IPS-20b (cell line): ENCODE measurements around the gene CAMK1D.

Experiments used
- H3K27ac ChIP-seq: one replicate; pipeline ENCODE4 v1.5.1; 2013; ENCODE audit warnings: low read length
- H3K27me3 ChIP-seq: 2 replicates; pipeline ENCODE4 v1.6.1; 2013; ENCODE audit warnings: mild to moderate bottlenecking, low read length, inconsistent platforms; ENCODE audit not compliant: insufficient read depth
- H3K36me3 ChIP-seq: 2 replicates; pipeline ENCODE4 v1.6.1; 2013; ENCODE audit warnings: low read depth, mild to moderate bottlenecking, inconsistent platforms, low read length, moderate library complexity; ENCODE audit not compliant: insufficient read depth
- H3K4me1 ChIP-seq: 2 replicates; pipeline ENCODE4 v1.6.1; 2013; ENCODE audit warnings: mild to moderate bottlenecking, control low read depth, inconsistent platforms, low read length, moderate library complexity; ENCODE audit not compliant: insufficient read depth
- H3K4me3 ChIP-seq: 2 replicates; pipeline ENCODE4 v1.5.1; 2013; ENCODE audit warnings: mild to moderate bottlenecking, low read length, inconsistent platforms
- H3K9ac ChIP-seq: 2 replicates; pipeline ENCODE4 v1.6.1; 2013; ENCODE audit warnings: low read depth, mild to moderate bottlenecking, inconsistent platforms, low read length, moderate library complexity
- H3K9me3 ChIP-seq: 2 replicates; pipeline ENCODE4 v1.6.1; 2013; ENCODE audit warnings: mild to moderate bottlenecking, low read depth, low read length, inconsistent platforms; ENCODE audit not compliant: insufficient read depth

The CAMK1D gene

DNA sequence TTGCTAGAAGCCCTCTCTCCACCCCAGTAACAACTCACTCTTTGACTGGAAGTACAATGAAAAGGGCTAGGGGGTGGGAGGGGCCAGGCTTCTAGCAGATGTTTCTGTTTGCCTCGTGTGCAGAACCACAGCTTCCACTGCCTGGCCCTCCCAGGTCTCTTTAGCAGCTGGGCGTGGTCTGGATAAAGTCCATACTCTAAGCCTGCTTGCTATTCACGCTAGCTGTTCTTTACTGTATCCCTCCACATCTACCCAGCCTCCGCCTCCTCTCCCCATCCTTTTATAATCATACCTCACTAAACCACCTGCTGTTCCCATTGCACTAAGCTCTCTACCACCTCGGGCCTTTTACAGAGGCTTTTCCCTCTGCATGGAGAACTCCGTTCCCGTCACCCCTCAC is 288.8 kb downstream of the CAMK1D start:
- no peak overlapping the region for H3K9ac ChIP-seq
- no peaks in the 10 kb centered on the region for H3K36me3 ChIP-seq
- no peak overlapping the region for H3K4me3 ChIP-seq
- H3K27me3 ChIP-seq: no peaks in the 10 kb centered on the region
- H3K27ac ChIP-seq: no peak overlapping the region
- no peaks in the 10 kb centered on the region for H3K9me3 ChIP-seq
- peaks cover 7% of the 10 kb centered on the region; the same call in 1 of the 2 replicates for H3K4me1 ChIP-seq

GRCh38 chr10:12638781-12639180 is 289.4 kb downstream of the CAMK1D start:
- Histone ChIP-seq H3K9me3 (no peaks in the 10 kb centered on the region), H3K36me3 (no peaks in the 10 kb centered on the region), H3K27me3 (no peaks in the 10 kb centered on the region), H3K4me1 (peaks cover 7% of the 10 kb centered on the region; the same call in 1 of the 2 replicates), H3K4me3 (no peak overlapping the region), H3K9ac (no peak overlapping the region), H3K27ac (no peak overlapping the region)

DNA sequence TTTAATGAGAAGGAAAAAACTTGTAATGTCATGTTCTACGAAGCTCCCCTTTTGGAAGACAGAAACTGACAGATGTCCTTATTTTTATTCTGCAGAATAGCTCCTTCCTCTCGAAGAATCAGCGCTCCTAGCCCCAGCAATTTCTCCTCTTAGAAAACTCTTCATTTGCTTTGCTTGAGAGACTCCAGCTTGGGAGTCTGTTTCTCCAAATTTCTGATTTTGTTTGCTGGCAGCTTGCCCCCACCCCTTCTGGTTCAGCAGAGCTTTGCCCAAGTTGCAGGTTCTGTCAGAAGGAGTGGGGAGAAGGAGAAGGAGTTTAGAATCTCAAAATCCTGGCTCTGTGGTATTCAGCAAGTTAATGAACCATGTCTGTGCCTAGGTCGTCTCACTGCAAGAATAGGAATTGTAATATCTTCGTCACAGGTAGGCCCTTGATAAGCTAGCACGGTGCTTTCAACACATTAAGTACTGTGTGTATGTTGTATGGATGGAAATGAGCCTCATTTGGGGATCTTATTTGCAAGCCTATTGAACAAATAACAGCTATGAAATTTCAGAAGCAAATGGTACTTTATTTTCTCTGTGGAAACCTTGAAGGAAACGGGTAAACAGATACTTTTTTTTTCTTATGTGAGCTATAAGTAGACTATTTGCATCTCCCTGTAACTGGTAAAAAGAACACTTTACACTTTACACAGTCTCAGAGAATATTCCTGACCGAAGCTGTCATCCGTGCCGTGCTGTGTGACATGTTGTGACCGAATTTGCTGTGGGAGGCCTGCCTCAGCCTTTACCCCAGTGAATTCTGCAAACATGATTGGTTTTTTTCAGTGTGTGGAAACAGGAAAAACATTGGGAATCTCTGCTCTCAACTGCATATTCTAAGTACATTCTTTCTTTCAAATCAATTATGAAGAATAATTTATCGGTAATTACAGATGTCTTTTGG is 290.9 kb downstream of the CAMK1D start:
- H3K9me3 ChIP-seq: no peaks in the 10 kb centered on the region

DNA sequence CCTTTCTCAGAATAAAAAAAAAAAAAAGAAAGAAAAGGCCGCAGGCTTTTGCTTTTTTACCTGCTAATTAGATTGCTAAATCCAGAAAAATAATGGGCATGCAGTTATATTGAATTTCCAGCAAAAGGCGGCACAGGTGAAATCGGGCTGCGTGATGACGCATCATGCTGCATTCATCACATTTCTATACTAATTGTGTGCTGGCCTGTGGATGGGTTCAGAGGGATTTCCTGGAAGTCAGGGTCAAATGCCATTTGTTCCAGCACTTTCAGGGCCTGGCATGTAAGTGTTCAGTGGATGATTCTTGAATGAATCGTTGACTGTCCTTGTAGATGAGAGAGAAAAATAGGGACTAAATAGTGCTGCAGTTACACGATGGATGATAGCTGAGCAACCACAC is 292.7 kb downstream of the CAMK1D start:
- Histone ChIP-seq H3K9ac (no peak overlapping the region), H3K27me3 (no peaks in the 10 kb centered on the region), H3K9me3 (no peaks in the 10 kb centered on the region), H3K4me3 (no peak overlapping the region), H3K27ac (no peak overlapping the region), H3K36me3 (no peaks in the 10 kb centered on the region), H3K4me1 (peaks cover 7% of the 10 kb centered on the region; the same call in 1 of the 2 replicates)

More for the DNA sequence above, 290.9 kb downstream of the CAMK1D start:
- Histone ChIP-seq H3K4me1 (peaks cover 7% of the 10 kb centered on the region; the same call in 1 of the 2 replicates), H3K27me3 (no peaks in the 10 kb centered on the region), H3K9ac (no peak overlapping the region), H3K4me3 (no peak overlapping the region), H3K36me3 (no peaks in the 10 kb centered on the region), H3K27ac (no peak overlapping the region)

- Histone ChIP-seq H3K36me3 (no peaks in the 10 kb centered on the region), H3K4me1 (peaks cover 2% of the 10 kb centered on the region; the same call in 1 of the 2 replicates), H3K27me3 (no peaks in the 10 kb centered on the region), H3K27ac (no peak overlapping the region), H3K9me3 (no peaks in the 10 kb centered on the region), H3K4me3 (no peak overlapping the region), H3K9ac (no peak overlapping the region)
Measured at GRCh38 chr10:12643279-12643678, 293.9 kb downstream of the CAMK1D start.

DNA sequence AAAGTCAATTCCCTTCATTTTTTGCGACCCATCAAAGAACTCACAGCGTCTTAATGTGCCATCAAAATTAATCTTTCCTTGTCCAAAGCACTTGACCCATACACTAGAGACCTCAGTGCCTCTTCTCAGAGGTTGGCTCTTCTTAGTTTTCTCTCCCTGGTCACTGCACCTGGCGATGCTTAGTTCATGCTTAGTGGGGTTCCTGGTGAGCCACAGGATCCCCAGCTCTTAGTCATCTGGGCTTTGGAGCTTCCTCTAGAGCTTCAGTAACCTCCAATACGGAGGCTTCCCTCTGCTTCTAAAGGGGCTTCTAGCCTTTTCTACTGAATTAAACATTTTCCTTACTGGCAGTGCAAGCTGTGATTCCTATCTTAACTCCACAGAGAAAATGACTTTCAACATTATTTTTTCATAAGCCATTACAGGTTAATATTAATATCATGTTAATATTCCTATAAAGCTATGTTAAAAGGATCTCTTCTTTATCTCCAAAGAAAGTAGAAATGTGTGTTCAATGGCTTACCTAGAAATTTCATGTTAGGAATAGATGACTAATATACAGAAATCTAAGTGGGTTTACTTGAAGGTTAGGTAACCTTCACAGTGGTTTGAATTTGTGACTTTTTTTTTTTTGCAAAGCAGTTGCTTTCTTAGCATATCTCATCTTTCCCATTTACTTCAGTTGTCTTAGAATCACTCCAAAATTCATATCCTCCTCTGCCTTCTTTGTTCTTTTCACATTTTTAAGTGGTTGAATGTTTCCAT is 295.2 kb downstream of the CAMK1D start:
- no peak overlapping the region for H3K9ac ChIP-seq
- H3K4me3 ChIP-seq: no peak overlapping the region
- H3K4me1 ChIP-seq: no peaks in the 10 kb centered on the region
- no peaks in the 10 kb centered on the region for H3K36me3 ChIP-seq
- no peaks in the 10 kb centered on the region for H3K9me3 ChIP-seq
- no peak overlapping the region for H3K27ac ChIP-seq
- no peaks in the 10 kb centered on the region for H3K27me3 ChIP-seq

- H3K4me1 ChIP-seq: no peaks in the 10 kb centered on the region
- H3K27me3 ChIP-seq: no peaks in the 10 kb centered on the region
- H3K9ac ChIP-seq: no peak overlapping the region
- H3K27ac ChIP-seq: no peak overlapping the region
- no peaks in the 10 kb centered on the region for H3K9me3 ChIP-seq
- no peaks in the 10 kb centered on the region for H3K36me3 ChIP-seq
- H3K4me3 ChIP-seq: no peak overlapping the region
Measured at GRCh38 chr10:12645449-12645848, 296.1 kb downstream of the CAMK1D start.

- Histone ChIP-seq H3K27me3 (no peaks in the 10 kb centered on the region), H3K27ac (no peak overlapping the region), H3K4me1 (no peaks in the 10 kb centered on the region), H3K9ac (no peak overlapping the region), H3K9me3 (no peaks in the 10 kb centered on the region), H3K4me3 (no peak overlapping the region), H3K36me3 (no peaks in the 10 kb centered on the region)
Measured at GRCh38 chr10:12649012-12649584, 299.8 kb downstream of the CAMK1D start.

GRCh38 chr10:12650122-12650521 is 300.8 kb downstream of the CAMK1D start:
- Histone ChIP-seq H3K9ac (no peak overlapping the region), H3K27ac (no peak overlapping the region), H3K4me1 (no peaks in the 10 kb centered on the region), H3K4me3 (no peak overlapping the region), H3K27me3 (no peaks in the 10 kb centered on the region), H3K36me3 (no peaks in the 10 kb centered on the region), H3K9me3 (no peaks in the 10 kb centered on the region)

DNA sequence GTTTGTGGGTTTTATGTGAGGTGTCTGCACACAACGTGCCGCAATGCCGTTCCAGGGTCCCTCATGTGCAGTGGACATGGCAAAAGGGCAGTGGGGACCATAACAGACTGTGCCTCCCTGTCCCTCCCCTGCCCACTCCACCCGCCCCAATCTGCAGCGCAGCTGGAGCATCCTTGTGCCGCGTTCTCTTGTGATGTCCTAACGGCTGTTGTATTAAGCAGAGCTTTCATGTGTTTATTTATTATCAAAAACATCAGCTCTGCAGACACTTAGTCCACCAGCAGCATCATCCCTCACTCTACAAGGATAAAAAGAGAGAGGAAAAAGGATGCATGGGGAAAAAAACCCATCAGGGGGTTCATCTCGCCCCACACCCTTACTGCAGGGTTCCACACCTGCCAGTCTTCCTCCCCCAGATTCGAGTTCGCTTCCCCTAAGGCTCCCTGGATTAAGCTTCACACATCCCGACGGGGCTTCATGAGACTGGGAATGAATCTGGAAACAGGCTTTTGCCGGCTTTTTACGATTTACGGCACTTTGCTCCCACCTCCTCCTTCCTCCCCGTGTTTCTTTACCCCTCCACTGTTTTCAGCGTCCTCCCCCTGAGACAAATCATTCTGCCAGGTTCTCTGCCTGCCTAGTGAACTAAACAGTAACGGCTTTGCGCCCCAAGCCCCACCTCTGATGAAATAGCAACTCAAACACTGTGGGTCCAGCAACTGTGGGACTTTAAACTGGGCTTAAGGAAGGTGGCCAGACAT is 301.4 kb downstream of the CAMK1D start:
- no peaks in the 10 kb centered on the region for H3K9me3 ChIP-seq
- H3K36me3 ChIP-seq: no peaks in the 10 kb centered on the region
- no peak overlapping the region for H3K4me3 ChIP-seq
- H3K27me3 ChIP-seq: no peaks in the 10 kb centered on the region
- no peak overlapping the region for H3K9ac ChIP-seq
- H3K27ac ChIP-seq: no peak overlapping the region
- no peaks in the 10 kb centered on the region for H3K4me1 ChIP-seq

DNA sequence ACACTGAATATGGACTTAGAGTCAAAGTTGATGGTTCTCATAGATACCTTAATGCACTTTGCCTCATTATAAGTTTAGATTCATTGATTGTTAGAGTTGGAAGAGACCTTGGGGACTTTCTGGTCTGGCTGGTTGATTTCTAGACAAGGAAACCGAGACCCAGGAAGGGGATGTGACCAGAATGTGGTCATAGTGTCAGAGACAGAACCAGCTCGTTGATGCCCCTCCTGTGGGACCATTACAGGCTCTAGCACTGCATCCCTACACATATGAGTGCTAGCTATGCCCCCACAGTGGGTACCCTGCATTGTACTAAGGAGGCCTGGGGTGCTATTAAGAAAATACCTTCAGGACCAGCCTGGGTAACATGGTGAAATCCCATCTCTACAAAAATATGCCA is 306.6 kb downstream of the CAMK1D start:
- no peaks in the 10 kb centered on the region for H3K9me3 ChIP-seq
- no peak overlapping the region for H3K4me3 ChIP-seq
- H3K36me3 ChIP-seq: no peaks in the 10 kb centered on the region
- H3K27ac ChIP-seq: no peak overlapping the region
- H3K4me1 ChIP-seq: no peaks in the 10 kb centered on the region
- H3K27me3 ChIP-seq: no peaks in the 10 kb centered on the region
- no peak overlapping the region for H3K9ac ChIP-seq
